HL-60/S4 treated with phorbol 12-myristate 13-acetate at 8.2 ng/mL for 4 days and 3 days (cell line): ENCODE data around the gene BORA.
"Not testable (repeated sequence)": the region's sequence is repeated elsewhere in the genome, so short reads cannot be mapped to it uniquely, and the experiment has no call there.

Source experiments
- in situ Hi-C: fragments of 300-500 bp; cut with MboI; formaldehyde crosslinking; loops from 2 replicates; pipeline ENCODE4 v1.15.0; 2022; ENCODE audit warnings: low sequenced_read_pairs

The BORA gene

GRCh38 chr13:72727417-72728289 is at the start of gene BORA, which contains the start of gene MZT1:
Gene BORA, plus strand, starts transcription at chr13:72727923. Its CDS starts 1,018 bp downstream, at chr13:72728941.
Gene MZT1, minus strand, starts transcription at chr13:72727629. Its CDS starts 27 bp downstream, at chr13:72727602.
- in situ Hi-C loops = no loop called here

GRCh38 chr13:72678312-72678711 is 49.4 kb upstream of the BORA start:
- in situ Hi-C loops = no loop called here

DNA sequence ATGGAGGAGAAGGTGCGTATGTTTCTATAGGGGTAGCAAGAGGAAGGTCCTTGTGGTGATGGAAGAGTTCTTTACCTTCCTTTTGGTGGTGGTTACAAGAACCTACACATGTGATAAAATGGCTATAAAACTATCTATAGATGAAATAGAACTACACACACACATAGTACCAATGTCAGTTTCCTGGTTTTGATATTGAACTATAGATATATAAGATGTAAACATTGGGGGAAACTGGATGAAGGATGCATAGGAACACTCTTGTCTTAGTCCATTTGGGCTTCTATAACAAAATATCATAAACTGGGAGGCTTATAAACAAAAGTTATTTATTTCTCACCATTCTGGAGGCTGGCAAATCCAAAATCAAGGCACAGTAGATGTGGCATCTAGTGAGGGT is 47.4 kb upstream of the BORA start:
- in situ Hi-C loops = no loop called here

GRCh38 chr13:72686766-72687165 is 41.0 kb upstream of the BORA start:
- in situ Hi-C loops = no loop called here

- in situ Hi-C loops = no loop called here
Measured at GRCh38 chr13:72689181-72689696, 38.5 kb upstream of the BORA start.

DNA sequence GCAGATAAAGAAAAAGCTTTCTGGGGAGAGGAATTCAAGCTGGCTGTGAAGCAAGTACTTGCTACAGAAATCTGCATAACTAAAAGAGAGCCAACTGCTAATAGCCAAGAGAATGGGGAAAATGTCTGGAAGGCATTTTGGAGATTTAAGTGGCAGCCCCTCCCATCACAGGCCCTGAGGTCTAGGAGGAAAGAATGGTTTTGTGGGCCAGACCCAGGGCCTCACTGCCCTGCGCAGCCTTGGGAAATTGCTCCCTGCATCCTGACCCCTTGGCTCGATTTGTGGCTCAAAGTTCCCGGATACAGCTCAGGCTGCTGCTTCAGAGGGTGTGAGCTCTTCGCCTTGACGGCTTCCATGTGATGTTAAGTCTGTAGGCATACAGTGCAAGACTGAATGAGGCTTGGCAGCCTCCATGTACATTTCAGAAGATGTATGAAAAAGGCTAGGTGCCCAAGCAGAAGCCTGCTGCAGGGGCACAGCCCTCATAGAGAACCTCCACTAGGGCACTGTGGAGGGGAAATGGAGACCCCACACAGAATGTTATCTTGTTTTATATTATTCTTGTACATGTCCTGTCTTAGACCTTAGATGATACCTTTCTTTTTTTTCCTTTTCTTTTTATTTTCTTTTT is 34.7 kb upstream of the BORA start:
- in situ Hi-C loops = no loop called here

DNA sequence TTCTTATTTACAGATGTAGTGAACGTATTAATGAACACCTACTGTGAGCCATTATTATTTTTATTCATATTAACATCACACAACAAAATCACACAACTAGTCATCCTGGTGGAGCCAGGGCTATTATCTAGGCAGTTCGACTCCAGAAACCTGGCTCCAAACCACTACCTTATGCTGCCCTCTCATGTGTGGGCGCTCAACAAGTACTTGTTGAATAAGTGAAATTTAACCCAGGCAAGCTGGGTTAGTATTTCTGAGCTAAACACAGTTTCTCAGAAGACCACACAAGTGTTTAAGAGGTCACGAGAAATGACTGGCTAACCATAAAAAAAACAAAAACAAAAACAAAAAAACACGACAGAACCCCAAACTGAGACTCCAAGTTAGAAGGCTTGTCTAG is 33.9 kb upstream of the BORA start:
- in situ Hi-C loops = no loop called here

DNA sequence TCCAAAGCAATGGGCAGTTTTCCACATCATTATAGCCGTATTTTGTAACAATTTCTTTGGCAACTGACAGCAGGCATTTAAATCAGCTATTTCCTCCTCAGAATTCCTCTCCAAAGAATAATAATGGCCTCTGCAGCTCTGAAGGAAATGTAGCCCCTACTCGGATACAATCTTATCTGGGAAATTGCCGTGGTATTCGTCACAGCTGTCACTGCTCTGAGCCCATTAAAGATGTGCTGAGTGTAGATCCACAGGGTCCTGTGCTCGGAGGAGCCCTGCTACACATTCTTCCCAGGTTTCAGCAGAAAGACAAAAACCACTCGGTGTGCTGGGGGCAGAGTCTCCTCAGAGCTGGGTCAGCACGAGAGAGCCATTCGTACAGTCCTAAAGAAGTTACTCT is 33.4 kb upstream of the BORA start:
- in situ Hi-C loops = no loop called here

DNA sequence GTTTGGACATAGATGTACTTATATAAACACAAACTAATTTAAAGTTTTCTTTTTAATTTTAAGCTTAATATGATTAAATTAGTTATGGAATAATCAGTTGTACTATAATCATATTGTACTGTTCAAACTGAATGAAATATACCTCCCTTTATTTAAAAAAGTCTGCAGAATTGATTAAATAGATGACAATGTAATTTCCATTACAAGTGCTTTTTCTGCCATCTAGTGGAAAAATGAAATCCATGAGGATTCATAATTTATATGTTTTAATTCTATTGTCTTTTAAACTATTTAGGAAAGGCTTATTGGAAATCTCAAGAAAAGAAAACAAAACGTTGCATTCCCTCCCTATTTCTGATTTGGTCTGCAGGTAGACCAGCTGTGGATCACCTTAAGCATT is 31.1 kb upstream of the BORA start:
- in situ Hi-C loops = no loop called here

- in situ Hi-C loops = no loop called here
Measured at GRCh38 chr13:72698164-72698563, 29.6 kb upstream of the BORA start.

- in situ Hi-C loops = no loop called here
Measured at GRCh38 chr13:72700509-72700908, 27.2 kb upstream of the BORA start.

GRCh38 chr13:72716776-72717175 is 10.9 kb upstream of the BORA start:
- in situ Hi-C loops = no loop called here

GRCh38 chr13:72726185-72726584 is 1.5 kb upstream of the BORA start:
- in situ Hi-C loops = not testable (repeated sequence)

GRCh38 chr13:72726726-72727416 is 852 bp upstream of the BORA start:
- in situ Hi-C loops = no loop called here

DNA sequence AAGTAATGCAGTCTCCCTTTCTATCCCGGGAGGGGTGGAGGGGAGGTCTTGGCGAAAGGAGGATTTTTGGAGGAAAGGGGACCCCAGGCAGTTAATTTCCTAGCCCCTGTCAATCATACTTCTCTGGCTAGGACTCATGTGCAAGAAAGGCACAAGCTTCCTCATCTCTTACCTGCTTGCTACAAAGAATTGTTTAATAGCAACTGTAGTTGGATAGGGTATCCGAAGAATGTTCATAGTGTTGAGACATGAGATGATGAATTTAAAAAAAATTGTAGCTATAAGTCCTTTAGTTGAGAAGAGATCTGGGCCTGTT is 525 bp downstream of the BORA start:
- in situ Hi-C loops = no loop called here

DNA sequence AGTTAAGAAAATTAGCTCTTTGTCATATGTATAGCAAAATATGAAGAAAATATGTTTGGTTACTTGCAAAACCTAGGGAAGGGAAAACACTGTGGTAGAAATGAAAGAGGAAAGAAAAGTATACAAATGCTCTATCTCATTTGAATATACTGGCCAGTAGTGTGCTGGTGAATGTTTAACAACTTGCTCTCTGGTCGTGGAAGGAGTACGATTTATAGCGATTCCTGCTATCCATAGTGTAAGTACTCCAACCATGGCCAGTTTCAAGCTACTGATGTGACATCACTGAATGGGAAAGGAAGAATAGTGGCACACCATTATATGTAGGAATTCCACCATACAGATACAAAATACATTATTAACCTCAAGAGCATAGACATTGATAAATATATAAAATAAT is 9.3 kb downstream of the BORA start:
- in situ Hi-C loops = no loop called here

DNA sequence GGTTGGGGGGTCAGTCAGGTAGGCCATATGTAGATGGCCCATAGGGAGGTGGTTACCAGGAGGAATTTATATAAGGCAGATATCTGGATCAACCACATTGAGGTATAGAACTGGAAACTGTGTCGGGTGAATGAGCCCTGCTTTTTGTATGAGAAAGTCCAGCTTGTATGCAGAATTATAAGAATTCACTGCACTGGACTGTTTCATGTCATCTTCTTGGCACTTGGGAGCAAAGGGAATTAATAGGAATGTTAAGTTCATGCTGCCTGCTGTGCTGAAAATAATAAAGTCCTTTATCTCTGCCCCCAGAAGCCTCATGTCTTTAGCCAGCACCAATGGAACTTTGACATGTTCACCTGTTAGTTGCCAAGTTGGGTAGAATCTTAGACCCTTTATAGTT is 12.3 kb downstream of the BORA start:
- in situ Hi-C loops = no loop called here

- in situ Hi-C loops = no loop called here
Measured at GRCh38 chr13:72745260-72745659, 17.5 kb downstream of the BORA start.

- in situ Hi-C loops = no loop called here
Measured at GRCh38 chr13:72751220-72751619, 23.5 kb downstream of the BORA start.

DNA sequence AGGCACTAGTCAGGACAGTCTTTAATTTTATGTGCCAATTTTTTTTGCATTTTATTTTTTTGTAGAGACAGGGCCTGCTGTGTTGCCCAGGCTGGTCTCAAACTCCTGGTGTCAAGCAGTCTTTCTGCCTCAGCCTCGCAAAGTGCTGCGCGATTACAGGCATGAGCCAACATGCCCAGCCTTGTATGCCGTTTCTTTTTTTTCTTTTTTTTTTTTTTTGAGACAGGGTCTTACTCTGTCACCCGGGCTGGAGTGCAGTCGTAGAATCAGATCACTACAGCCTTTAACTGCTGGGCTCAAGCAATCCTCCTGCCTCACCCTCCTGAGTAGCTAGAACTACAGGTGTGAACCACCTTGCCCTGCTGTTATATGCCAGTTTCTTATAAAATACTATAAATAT is 26.4 kb downstream of the BORA start:
- in situ Hi-C loops = no loop called here

- in situ Hi-C loops = no loop called here
Measured at GRCh38 chr13:72757792-72758535, 30.2 kb downstream of the BORA start.
